Dermis lymphatic vessel endothelial cell (primary cell): Measurements from ENCODE around the gene SFSWAP. TPM values are rescaled to one million over a fixed set of nuclear protein-coding genes. Genes with fewer than 3 reads are reported as not detected.

Experiments used
- total RNA-seq: library from RNA; depleted of rRNA; stranded (reverse); fragments of >200 nt; gene quantifications from 2 replicates; pipeline ENCODE4 v1.2.1, GENCODE V29; 2014

The SFSWAP gene
- total RNA-seq, result 16.7 and 18.3 TPM in 2 replicates

DNA sequence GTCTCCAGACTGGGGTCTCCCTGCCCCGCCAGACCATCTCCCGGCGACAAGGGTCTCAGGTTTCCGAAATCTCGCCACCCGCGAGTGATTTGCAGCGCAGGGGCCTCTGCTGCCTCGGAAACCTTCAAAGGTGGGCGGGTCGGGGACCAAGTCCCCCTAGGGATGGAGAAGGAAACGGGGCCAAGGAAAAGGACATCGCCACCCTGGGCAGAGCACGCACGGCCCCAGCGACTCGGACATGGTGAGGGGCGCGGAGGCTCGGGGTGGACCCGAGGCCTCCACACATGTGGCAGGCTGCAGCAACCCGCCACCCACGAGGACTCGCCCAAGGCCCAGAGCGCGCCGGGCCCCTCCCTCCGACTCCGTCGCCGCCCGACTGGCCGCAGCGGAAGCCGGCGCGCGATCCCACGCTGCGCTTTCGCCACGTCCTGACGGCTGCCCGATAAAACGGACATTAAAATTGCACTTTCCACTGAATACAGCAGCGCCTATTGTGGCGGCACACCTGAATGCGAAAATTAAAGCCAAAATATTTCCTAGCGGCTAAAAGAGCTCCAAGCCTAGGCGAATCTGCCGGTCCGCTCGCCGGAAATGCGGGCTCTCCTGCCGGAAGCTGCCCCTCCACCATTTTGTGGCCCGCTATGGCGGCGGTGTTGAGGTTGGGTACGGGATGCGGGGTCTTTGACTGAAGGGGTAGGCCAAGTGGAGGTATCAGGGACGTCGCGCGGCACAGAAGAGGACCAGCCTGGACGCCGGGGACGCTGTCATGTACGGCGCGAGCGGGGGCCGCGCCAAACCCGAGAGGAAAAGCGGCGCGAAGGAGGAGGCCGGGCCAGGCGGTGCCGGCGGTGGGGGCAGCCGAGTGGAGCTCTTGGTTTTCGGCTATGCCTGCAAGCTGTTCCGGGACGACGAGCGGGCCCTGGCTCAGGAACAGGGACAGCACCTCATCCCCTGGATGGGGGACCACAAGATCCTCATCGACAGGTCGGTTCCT lies at the start of gene SFSWAP:
Gene SFSWAP, plus strand, starts transcription at position 627 of the 994 bp plus-strand sequence. Its CDS starts 140 bp downstream, at position 767.

DNA sequence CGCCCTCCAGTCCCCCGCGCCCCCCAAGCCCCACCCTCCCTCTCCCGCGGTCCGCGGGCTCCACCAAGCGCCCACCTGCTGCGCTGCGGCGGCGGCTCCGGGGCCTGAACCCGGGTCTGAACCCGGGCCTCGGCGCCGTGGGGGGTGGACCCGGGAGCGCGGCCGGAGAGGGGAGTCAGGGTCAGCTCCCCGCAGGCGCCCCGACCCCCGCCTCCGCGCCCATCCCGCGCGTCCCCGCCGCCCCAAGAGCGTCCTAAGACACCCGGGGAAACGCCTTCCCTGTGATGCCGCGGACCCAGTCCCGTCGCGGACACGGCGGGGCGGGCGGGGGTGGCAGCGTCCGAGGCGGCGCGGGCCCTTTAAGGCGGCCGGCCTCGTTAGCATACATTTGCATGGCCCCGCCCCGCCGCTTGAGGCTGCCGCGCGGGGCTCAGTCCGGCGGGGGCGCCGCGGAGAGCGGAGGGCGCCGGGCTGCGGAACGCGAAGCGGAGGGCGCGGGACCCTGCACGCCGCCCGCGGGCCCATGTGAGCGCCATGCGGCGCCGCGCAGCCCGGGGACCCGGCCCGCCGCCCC lies 117.2 kb downstream of the SFSWAP start, which contains the start of gene MMP17:
Gene MMP17, plus strand, starts transcription at position 433 of the 574 bp plus-strand sequence. Its CDS starts 102 bp downstream, at position 535.

Other genes starting within 250 kb of the SFSWAP start
- 7.9 and 10.5 TPM in 2 replicates for gene MMP17, start 117.3 kb downstream of the SFSWAP start, total RNA-seq
- 6.3 and 7.4 TPM in 2 replicates for gene ULK1, start 183.5 kb downstream of the SFSWAP start, total RNA-seq
- 4.8 and 8.3 TPM in 2 replicates for gene PUS1, start 218.2 kb downstream of the SFSWAP start, total RNA-seq
- gene EP400, start 238.9 kb downstream of the SFSWAP start, total RNA-seq, result 7.2 and 9.6 TPM in 2 replicates